Fibroblast of lung (primary cell): ENCODE results near the gene MIOS.

ENCODE experiments used
- CTCF ChIP-seq, 2 donors: IDR thresholded peaks in 1 of 2; conservative IDR thresholded peaks in 1 of 2; 1 replicate in 1 of 2; 2 replicates in 1 of 2; pipeline ENCODE4 v1.5.1; 2011 to 2012; ENCODE audit warnings: low read length in 2 of 2, control low read depth in 1 of 2, inconsistent platforms in 1 of 2, low read depth in 1 of 2, mild to moderate bottlenecking in 1 of 2
- EZH2 ChIP-seq: IDR thresholded peaks from 2 replicates; pipeline ENCODE4 v1.5.1; 2012; ENCODE audit warnings: low read length, control low read depth, mild to moderate bottlenecking; ENCODE audit errors: missing control alignments

GRCh38 chr7:7618410-7618809 is 51.7 kb downstream of the MIOS start:
- TF ChIP-seq CTCF (conservative IDR thresholded peaks at IDR 0.05 in 1 of 2, IDR thresholded peaks at IDR 0.05 in 1 of 2; ENCODE audit: low read depth in 1 of 2, low read length in 2 of 2) (no peak), EZH2 (no peak)
